Testis (tissue), 3 donors: ENCODE data around the gene PRND. TPM values are rescaled to one million over a fixed set of nuclear protein-coding genes. Genes with fewer than 3 reads are reported as not detected.

Experiments
- DNase-seq: peaks from one replicate; pipeline ENCODE4 v3.0.0-alpha.2; 2019
- H3K27ac ChIP-seq, 2 donors: fragments of 200-600 bp; sonication (generic); one replicate each; pipeline ENCODE4 v1.5.1; 2019
- H3K27me3 ChIP-seq: fragments of 200-600 bp; sonication (generic); one replicate; pipeline ENCODE4 v1.5.1; 2019
- H3K36me3 ChIP-seq: fragments of 200-600 bp; sonication (generic); one replicate; pipeline ENCODE4 v1.5.1; 2017; ENCODE audit warnings: low read depth; ENCODE audit errors: missing control alignments
- H3K4me1 ChIP-seq: fragments of 200-600 bp; sonication (generic); one replicate; pipeline ENCODE4 v1.5.1; 2019
- H3K4me3 ChIP-seq, 2 donors: fragments of 200-600 bp; sonication (generic); one replicate each; pipeline ENCODE4 v1.5.1; 2017 to 2019
- H3K9me3 ChIP-seq: fragments of 200-600 bp; sonication (generic); one replicate; pipeline ENCODE4 v1.5.1; 2017
- CTCF ChIP-seq, 3 experiments: fragments of 450-650 bp in 2 of 3; fragments of 200-600 bp in 1 of 3; sonication (generic) in 1 of 3; IDR thresholded peaks; one replicate each; pipeline ENCODE4 v1.5.1; 2016 to 2019; ENCODE audit warnings: antibody characterized with exemption in 3 of 3, mild to moderate bottlenecking in 2 of 3, moderate library complexity in 1 of 3
- POLR2A ChIP-seq: fragments of 450-650 bp; IDR thresholded peaks from one replicate; pipeline ENCODE4 v1.6.1; 2017; ENCODE audit warnings: antibody characterized with exemption, mild to moderate bottlenecking, moderate library complexity
- WGBS, 2 donors: methylation state at CpG; one replicate each; pipeline ENCODE4 v1.1.5; 2018; 5-methylcytosine and 5-hydroxymethylcytosine counted together
- intact Hi-C: fragments of 100-400 bp; cut with DNase I; formaldehyde crosslinking; loops from one replicate; pipeline ENCODE4 v1.15.1; 2023; ENCODE audit warnings: low total_unique reads
- polyA plus RNA-seq: library from polyadenylated mRNA; stranded (reverse); fragments of 350-450 nt; fragmentation: Illumina TruSeq; extraction: RNeasy Lipid Tissue Mini Kit (QIAGEN cat#74804); gene quantifications from one replicate; pipeline ENCODE4 v1.2.3, GENCODE V29; 2014; ENCODE audit warnings: low read depth, low replicate concordance; ENCODE audit not compliant: insufficient read depth
- total RNA-seq, 2 donors: library from RNA; depleted of rRNA; stranded (reverse); fragments of >200 nt; gene quantifications; one replicate each; pipeline ENCODE4 v1.2.3, GENCODE V29; 2016

The PRND gene
- total and polyA plus RNA-seq, 3 donors from 2014 or later = 147 to 729 (median 431) TPM

- intact Hi-C loops = no loop called here
- Histone ChIP-seq H3K27ac (no peak overlapping the region), H3K4me3 (no peak overlapping the region), H3K36me3 (no peaks in the 10 kb centered on the region), H3K4me1 (peaks cover 3% of the 10 kb centered on the region), H3K27me3 (no peaks in the 10 kb centered on the region), H3K9me3 (no peaks in the 10 kb centered on the region)
- no peak for DNase-seq
- TF ChIP-seq POLR2A (no peak), CTCF (IDR thresholded peaks at IDR 0.05) (no peak)
- 85 to 93% methylated on average over 1 of the region's 1 CpG for WGBS, 2 donors
Measured at GRCh38 chr20:4694076-4694475, 27.6 kb upstream of the PRND start.

GRCh38 chr20:4697189-4697830 lies 24.4 kb upstream of the PRND start:
- WGBS, 2 donors = 86 to 88% methylated on average over 7 of the region's 7 CpGs

DNA sequence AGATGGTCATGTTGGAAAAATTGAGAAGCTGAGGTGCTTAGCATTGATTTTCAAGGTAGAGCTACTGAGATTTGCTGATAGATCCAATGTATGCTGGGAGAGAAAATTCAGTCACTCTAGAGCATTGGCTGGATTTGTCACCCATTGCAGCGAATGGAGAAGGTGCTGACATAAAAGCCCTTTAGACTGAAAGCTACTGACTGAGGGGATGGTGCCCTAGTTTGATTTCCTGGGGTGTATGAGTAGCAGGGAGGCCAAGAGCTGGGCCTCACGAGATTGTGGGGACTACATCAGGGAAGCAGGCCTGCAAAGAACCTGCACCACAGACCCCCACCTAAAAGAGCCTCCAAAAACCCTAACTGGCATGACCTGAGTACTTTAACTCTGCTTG lies 23.9 kb upstream of the PRND start:
- H3K27ac ChIP-seq = no peak overlapping the region
- WGBS, 2 donors = 75 to 76% methylated on average over 2 of the region's 2 CpGs
- H3K36me3 ChIP-seq = no peaks in the 10 kb centered on the region
- no peaks in the 10 kb centered on the region for H3K9me3 ChIP-seq
- no peak for DNase-seq
- intact Hi-C loops = no loop called here
- peaks cover 3% of the 10 kb centered on the region for H3K4me1 ChIP-seq
- TF ChIP-seq POLR2A (no peak), CTCF (IDR thresholded peaks at IDR 0.05) (no peak)
- no peak overlapping the region for H3K4me3 ChIP-seq
- no peaks in the 10 kb centered on the region for H3K27me3 ChIP-seq

More at GRCh38 chr20:4697189-4697830, 24.4 kb upstream of the PRND start:
- Histone ChIP-seq H3K9me3 (no peaks in the 10 kb centered on the region), H3K27me3 (no peaks in the 10 kb centered on the region), H3K4me1 (peaks cover 3% of the 10 kb centered on the region), H3K27ac (no peak overlapping the region), H3K36me3 (no peaks in the 10 kb centered on the region), H3K4me3 (no peak overlapping the region)
- no peak for DNase-seq
- intact Hi-C loops = no loop called here
- no peak for TF ChIP-seq CTCF (IDR thresholded peaks at IDR 0.05)
- no peak for TF ChIP-seq POLR2A

- no peaks in the 10 kb centered on the region for H3K27me3 ChIP-seq
- 85 to 91% methylated on average over 9 of the region's 9 CpGs for WGBS, 2 donors
Measured at GRCh38 chr20:4699216-4699615, 22.5 kb upstream of the PRND start.

More at GRCh38 chr20:4699216-4699615, 22.5 kb upstream of the PRND start:
- Histone ChIP-seq H3K4me3 (no peak overlapping the region), H3K27ac (no peak overlapping the region), H3K36me3 (no peaks in the 10 kb centered on the region), H3K4me1 (peaks cover 9% of the 10 kb centered on the region), H3K9me3 (no peaks in the 10 kb centered on the region)
- no peak for TF ChIP-seq CTCF (IDR thresholded peaks at IDR 0.05)
- TF ChIP-seq POLR2A = no peak
- DNase-seq = no peak
- intact Hi-C loops = no loop called here
